ENCODE results near the gene PIF1.
"Not testable (repeated sequence)": the region's sequence is repeated elsewhere in the genome, so short reads cannot be mapped to it uniquely, and the experiment has no call there.

PIF1 gene

GRCh38 chr15:64809649-64810496, 15.6 kb downstream of the PIF1 start:
- peak; percentile 67 for DNase-seq

GRCh38 chr15:64808785-64809453, 16.5 kb downstream of the PIF1 start:
- DNase-seq, result no peak

GRCh38 chr15:64807751-64808222, 17.7 kb downstream of the PIF1 start:
- no peak for DNase-seq

- DNase-seq, result no peak
These were observed 18.2 kb downstream of the PIF1 start for GRCh38 chr15:64807051-64807749.

GRCh38 chr15:64806509-64806908, 18.9 kb downstream of the PIF1 start:
- no peak for DNase-seq

- no peak for DNase-seq
These were observed 20.8 kb downstream of the PIF1 start for GRCh38 chr15:64804619-64805018.

- no peak for DNase-seq
These were observed 21.9 kb downstream of the PIF1 start for GRCh38 chr15:64803526-64803925.

GRCh38 chr15:64800476-64800875, 25.0 kb downstream of the PIF1 start:
- no peak for DNase-seq

- DNase-seq, result not testable (repeated sequence)
These were observed 26.5 kb downstream of the PIF1 start for GRCh38 chr15:64798905-64799304.

GRCh38 chr15:64795921-64796320, 29.5 kb downstream of the PIF1 start:
- DNase-seq, result not testable (repeated sequence)

- not testable (repeated sequence) for DNase-seq
These were observed 30.1 kb downstream of the PIF1 start for GRCh38 chr15:64795299-64795698.

- no peak for DNase-seq
These were observed 33.2 kb downstream of the PIF1 start for GRCh38 chr15:64792282-64792681.

GRCh38 chr15:64791401-64791800, 34.0 kb downstream of the PIF1 start:
- DNase-seq, result no peak

GRCh38 chr15:64783796-64784195, 41.7 kb downstream of the PIF1 start:
- DNase-seq, result no peak

GRCh38 chr15:64782751-64783150, 42.7 kb downstream of the PIF1 start:
- no peak for DNase-seq

- DNase-seq, result no peak
These were observed 44.1 kb downstream of the PIF1 start for GRCh38 chr15:64781299-64781698.

GRCh38 chr15:64780600-64781156, 44.8 kb downstream of the PIF1 start:
- DNase-seq, result no peak

GRCh38 chr15:64779630-64780029, 45.8 kb downstream of the PIF1 start:
- no peak for DNase-seq

GRCh38 chr15:64779024-64779423, 46.4 kb downstream of the PIF1 start:
- DNase-seq, result no peak

GRCh38 chr15:64776402-64776786, 49.1 kb downstream of the PIF1 start:
- DNase-seq, result no peak

- no peak for DNase-seq
These were observed 49.7 kb downstream of the PIF1 start, which contains the start of gene RBPMS2 for GRCh38 chr15:64775551-64776401. Gene RBPMS2, minus strand, starts transcription at chr15:64775589. Its CDS starts 270 bp downstream, at chr15:64775319.
